Measurements from ENCODE around the gene ZNF135.

The ZNF135 gene

GRCh38 chr19:58054901-58055874 is 3.9 kb upstream of the ZNF135 start:
- in situ Hi-C loops (cut with HindIII; ENCODE audit: low pct_unique_long_range_greater_than_20kb, low sequenced_read_pairs) = no loop called here
- DNase-seq (ENCODE audit: low read depth in 1 of 2, low spot score in 1 of 2) = peak in 1 of 2 experiments; percentile 47
- TF ChIP-seq JUND (IDR thresholded peaks at IDR 0.05; ENCODE audit: low read depth) = no peak

- in situ Hi-C loops (cut with HindIII; ENCODE audit: low pct_unique_long_range_greater_than_20kb, low sequenced_read_pairs) = no loop called here
- DNase-seq (ENCODE audit: low read depth in 1 of 2, low spot score in 1 of 2) = no peak
- TF ChIP-seq JUND (IDR thresholded peaks at IDR 0.05; ENCODE audit: low read depth) = no peak
Measured at GRCh38 chr19:58056261-58056660, 2.8 kb upstream of the ZNF135 start.

- no peak for DNase-seq (ENCODE audit: low read depth in 1 of 2, low spot score in 1 of 2)
- in situ Hi-C loops (cut with HindIII; ENCODE audit: low pct_unique_long_range_greater_than_20kb, low sequenced_read_pairs) = no loop called here
- TF ChIP-seq JUND (IDR thresholded peaks at IDR 0.05; ENCODE audit: low read depth) = no peak
Measured at GRCh38 chr19:58056861-58057260, 2.2 kb upstream of the ZNF135 start.

- TF ChIP-seq JUND (IDR thresholded peaks at IDR 0.05; ENCODE audit: low read depth) = no peak
- in situ Hi-C loops (cut with HindIII; ENCODE audit: low pct_unique_long_range_greater_than_20kb, low sequenced_read_pairs) = no loop called here
- DNase-seq (ENCODE audit: low read depth in 1 of 2, low spot score in 1 of 2) = no peak
Measured at GRCh38 chr19:58058467-58058866, 615 bp upstream of the ZNF135 start.

- no peak for DNase-seq (ENCODE audit: low read depth in 1 of 2, low spot score in 1 of 2)
- in situ Hi-C loops (cut with HindIII; ENCODE audit: low pct_unique_long_range_greater_than_20kb, low sequenced_read_pairs) = no loop called here
- TF ChIP-seq JUND (IDR thresholded peaks at IDR 0.05; ENCODE audit: low read depth) = no peak
Measured at GRCh38 chr19:58059671-58060078, 593 bp downstream of the ZNF135 start.

GRCh38 chr19:58060231-58060630 is 1.1 kb downstream of the ZNF135 start:
- TF ChIP-seq JUND (IDR thresholded peaks at IDR 0.05; ENCODE audit: low read depth) = no peak
- no peak for DNase-seq (ENCODE audit: low read depth in 1 of 2, low spot score in 1 of 2)
- in situ Hi-C loops (cut with HindIII; ENCODE audit: low pct_unique_long_range_greater_than_20kb, low sequenced_read_pairs) = no loop called here

- TF ChIP-seq JUND (IDR thresholded peaks at IDR 0.05; ENCODE audit: low read depth) = no peak
- DNase-seq (ENCODE audit: low read depth in 1 of 2, low spot score in 1 of 2) = no peak
- in situ Hi-C loops (cut with HindIII; ENCODE audit: low pct_unique_long_range_greater_than_20kb, low sequenced_read_pairs) = no loop called here
Measured at GRCh38 chr19:58063712-58064111, 4.6 kb downstream of the ZNF135 start.

- DNase-seq (ENCODE audit: low read depth in 1 of 2, low spot score in 1 of 2) = no peak
- in situ Hi-C loops (cut with HindIII; ENCODE audit: low pct_unique_long_range_greater_than_20kb, low sequenced_read_pairs) = no loop called here
- TF ChIP-seq JUND (IDR thresholded peaks at IDR 0.05; ENCODE audit: low read depth) = no peak
Measured at GRCh38 chr19:58067240-58067912, 8.3 kb downstream of the ZNF135 start.

GRCh38 chr19:58079792-58080191 is 20.7 kb downstream of the ZNF135 start:
- in situ Hi-C loops (cut with HindIII; ENCODE audit: low pct_unique_long_range_greater_than_20kb, low sequenced_read_pairs) = no loop called here
- no peak for TF ChIP-seq JUND (IDR thresholded peaks at IDR 0.05; ENCODE audit: low read depth)
- no peak for DNase-seq (ENCODE audit: low read depth in 1 of 2, low spot score in 1 of 2)

- no peak for TF ChIP-seq JUND (IDR thresholded peaks at IDR 0.05; ENCODE audit: low read depth)
- DNase-seq (ENCODE audit: low read depth in 1 of 2, low spot score in 1 of 2) = no peak
- in situ Hi-C loops (cut with HindIII; ENCODE audit: low pct_unique_long_range_greater_than_20kb, low sequenced_read_pairs) = no loop called here
Measured at GRCh38 chr19:58083021-58083420, 23.9 kb downstream of the ZNF135 start.

GRCh38 chr19:58084596-58085347 is 25.7 kb downstream of the ZNF135 start:
- in situ Hi-C loops (cut with HindIII; ENCODE audit: low pct_unique_long_range_greater_than_20kb, low sequenced_read_pairs) = no loop called here
- no peak for TF ChIP-seq JUND (IDR thresholded peaks at IDR 0.05; ENCODE audit: low read depth)
- no peak for DNase-seq (ENCODE audit: low read depth in 1 of 2, low spot score in 1 of 2)

- no peak for DNase-seq (ENCODE audit: low read depth in 1 of 2, low spot score in 1 of 2)
- in situ Hi-C loops (cut with HindIII; ENCODE audit: low pct_unique_long_range_greater_than_20kb, low sequenced_read_pairs) = no loop called here
- TF ChIP-seq JUND (IDR thresholded peaks at IDR 0.05; ENCODE audit: low read depth) = no peak
Measured at GRCh38 chr19:58085348-58085875, 26.3 kb downstream of the ZNF135 start.

Measured in T47D (cell line).